Measurements from ENCODE around the gene ADSL.
"Not testable (repeated sequence)": the region's sequence is repeated elsewhere in the genome, so short reads cannot be mapped to it uniquely, and the experiment has no call there.

The ADSL gene

DNA sequence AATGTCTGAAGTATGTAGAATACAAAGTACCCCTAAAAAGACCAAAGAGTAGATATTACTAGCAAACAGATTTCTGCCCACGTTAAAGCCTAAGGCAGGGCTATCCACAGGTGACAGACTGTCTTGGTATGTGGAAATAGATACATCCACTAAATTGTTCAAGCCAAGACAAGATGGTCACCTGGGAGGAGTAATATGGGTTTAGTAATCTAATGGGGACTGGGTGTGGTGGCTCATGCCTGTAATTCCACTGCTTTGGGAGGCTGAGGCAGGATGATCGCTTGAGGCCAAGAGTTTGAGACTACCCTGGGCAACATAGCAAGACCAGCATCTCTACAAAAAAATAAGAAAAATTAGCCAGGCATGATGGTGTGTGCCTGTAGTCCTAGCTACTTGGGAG is 31.6 kb downstream of the ADSL start:
- POLR2A ChIA-PET = interaction anchor here (0.6 kb wide), 1 partner anchor 20 kb away, joined by 4 read pairs; no protein-coding TSS in a partner anchor

DNA sequence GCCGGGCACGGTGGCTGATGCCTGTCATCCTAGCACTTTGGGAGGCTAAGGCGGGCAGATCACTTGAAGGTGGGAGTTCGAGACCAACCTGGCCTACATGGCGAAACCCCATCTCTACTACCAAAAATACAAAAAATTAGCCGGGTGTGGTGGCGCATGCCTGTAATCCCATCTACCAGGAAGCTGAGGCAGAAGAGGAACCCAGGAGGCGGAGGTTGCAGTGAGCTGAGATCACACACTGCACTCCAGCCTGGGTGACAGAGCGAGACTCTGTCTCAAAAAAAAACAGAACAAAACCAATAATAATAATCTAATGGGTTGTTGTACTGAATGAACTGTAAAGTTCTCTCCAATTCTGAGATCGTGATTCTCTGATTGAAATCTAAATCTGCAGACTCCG is 32.1 kb downstream of the ADSL start:
- POLR2A ChIA-PET = not testable (repeated sequence)

More for the DNA sequence above, 31.6 kb downstream of the ADSL start:
- CTCF ChIA-PET = interaction anchor here (1.2 to 1.7 kb wide), 2 partner anchors 109 to 268 kb away, joined by 3 to 4 read pairs; no protein-coding TSS in a partner anchor
- no peak for TF ChIP-seq CTCF (IDR thresholded peaks at IDR 0.05; ENCODE audit: insufficient read depth, low read length, missing control alignments)
- H3K4me3 ChIP-seq (ENCODE audit: low read depth, low read length) = no peak overlapping the region
- no peak for DNase-seq (ENCODE audit: low read depth, low spot score)

GRCh38 chr22:40381461-40381860 is 35.2 kb downstream of the ADSL start:
- no peak overlapping the region for H3K4me3 ChIP-seq (ENCODE audit: low read depth, low read length)
- TF ChIP-seq CTCF (IDR thresholded peaks at IDR 0.05; ENCODE audit: insufficient read depth, low read length, missing control alignments) = no peak
- ChIA-PET POLR2A (no interaction called here), CTCF (interaction anchor here (1.0 kb wide), 1 partner anchor 11 kb away, joined by 3 read pairs; no protein-coding TSS in a partner anchor)
- no peak for DNase-seq (ENCODE audit: low read depth, low spot score)

More for the DNA sequence above, 32.1 kb downstream of the ADSL start:
- CTCF ChIA-PET = interaction anchor here (0.9 kb wide), 1 partner anchor 11 kb away, joined by 3 read pairs; no protein-coding TSS in a partner anchor
- not testable (repeated sequence) for DNase-seq (ENCODE audit: low read depth, low spot score); H3K4me3 ChIP-seq (ENCODE audit: low read depth, low read length)

GRCh38 chr22:40383905-40384304 is 37.6 kb downstream of the ADSL start:
- H3K4me3 ChIP-seq (ENCODE audit: low read depth, low read length) = no peak overlapping the region
- ChIA-PET POLR2A (interaction anchor here (1.0 to 1.7 kb wide), 3 partner anchors 11 to 17 kb away, joined by 3 to 7 read pairs (median 3); partner anchors contain the start of gene SGSM3), CTCF (interaction anchor here (0.8 to 1.9 kb wide), 5 partner anchors 10 to 263 kb away, joined by 3 to 7 read pairs (median 4); no protein-coding TSS in a partner anchor)
- no peak for TF ChIP-seq CTCF (IDR thresholded peaks at IDR 0.05; ENCODE audit: insufficient read depth, low read length, missing control alignments)
- DNase-seq (ENCODE audit: low read depth, low spot score) = peak; percentile 36

DNA sequence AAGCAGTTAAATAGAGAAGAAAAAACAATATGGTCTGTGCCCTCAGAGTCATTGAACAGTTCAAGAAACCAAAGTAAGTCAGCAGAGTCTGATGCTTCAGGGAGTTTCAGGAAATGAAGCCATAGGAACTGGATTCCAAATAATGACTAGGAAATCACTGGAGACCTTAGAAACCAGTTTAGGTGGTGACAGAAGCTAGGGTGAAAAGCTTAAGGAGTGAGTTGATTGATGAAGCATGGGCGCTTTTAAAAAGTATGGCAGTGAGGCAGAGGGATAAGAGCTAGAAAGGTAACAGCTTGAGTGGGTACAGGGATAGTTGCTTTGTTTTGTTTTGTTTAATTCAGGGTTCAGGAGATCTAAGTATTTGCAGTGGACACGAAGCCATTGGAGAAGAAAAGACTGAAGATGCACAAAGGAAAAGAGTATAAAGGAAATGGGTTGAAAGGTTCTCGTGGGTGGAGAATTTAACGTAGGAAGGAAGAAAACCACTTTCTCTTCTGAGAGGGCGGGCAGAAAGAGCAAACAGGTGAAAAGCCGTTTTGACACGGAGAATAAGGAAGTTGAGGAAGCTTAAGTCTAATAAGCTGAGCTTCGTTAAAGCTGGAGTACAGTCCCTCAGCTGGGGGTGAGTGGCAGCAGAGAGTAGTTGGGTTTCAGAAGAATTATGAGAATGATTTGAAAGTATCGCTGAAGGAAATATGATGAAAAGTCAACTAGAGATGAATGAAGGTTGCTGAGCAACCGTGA is 38.9 kb downstream of the ADSL start:
- DNase-seq (ENCODE audit: low read depth, low spot score) = no peak
- ChIA-PET POLR2A (interaction anchor here (1.1 kb wide), 1 partner anchor 15 kb away, joined by 3 read pairs; no protein-coding TSS in a partner anchor), CTCF (interaction anchor here (0.6 to 1.6 kb wide), 3 partner anchors 8 to 261 kb away, joined by 3 to 4 read pairs (median 4); no protein-coding TSS in a partner anchor)
- no peak for TF ChIP-seq CTCF (IDR thresholded peaks at IDR 0.05; ENCODE audit: insufficient read depth, low read length, missing control alignments)
- no peak overlapping the region for H3K4me3 ChIP-seq (ENCODE audit: low read depth, low read length)

DNA sequence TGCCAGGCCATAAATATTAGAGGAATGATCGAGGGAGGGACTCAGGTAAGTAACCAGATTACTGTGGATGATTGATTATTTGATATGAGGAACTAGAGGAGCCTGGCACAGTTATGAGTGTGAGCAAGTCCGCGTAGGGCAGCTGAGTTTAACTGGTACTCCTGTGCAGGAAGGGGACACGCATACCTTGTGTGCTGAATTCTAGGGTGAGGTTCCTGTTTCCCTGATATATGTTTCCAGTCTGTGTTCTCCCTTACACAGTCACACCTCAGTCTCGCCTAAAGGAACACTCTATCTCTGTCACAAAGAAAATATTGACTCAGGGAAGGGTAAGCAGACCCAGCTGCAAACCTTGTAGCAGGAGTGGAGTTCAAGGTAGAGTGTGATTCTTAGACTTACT is 41.4 kb downstream of the ADSL start:
- DNase-seq (ENCODE audit: low read depth, low spot score) = no peak
- POLR2A ChIA-PET = interaction anchor here (0.7 kb wide), 1 partner anchor 9 kb away, joined by 3 read pairs; no protein-coding TSS in a partner anchor

More for the DNA sequence above, 41.4 kb downstream of the ADSL start:
- CTCF ChIA-PET = no interaction called here
- no peak overlapping the region for H3K4me3 ChIP-seq (ENCODE audit: low read depth, low read length)
- no peak for TF ChIP-seq CTCF (IDR thresholded peaks at IDR 0.05; ENCODE audit: insufficient read depth, low read length, missing control alignments)

All from AG04449 (cell line).